K562 treated with DMSO at 1 percent for 24 hours (cell line): ENCODE results near the gene MLN. TPM values are rescaled to one million over a fixed set of nuclear protein-coding genes. Genes with fewer than 3 reads are reported as not detected.

Experiments
- total RNA-seq: library from RNA; unstranded; fragments of 300-600 nt; gene quantifications from 2 replicates; pipeline ENCODE4 v1.2.3, GENCODE V29; 2022; ENCODE audit warnings: low read depth; ENCODE audit not compliant: insufficient read depth

MLN gene
- total RNA-seq, result not detected in 2 replicates

GRCh38 chr6:33803571-33804053 lies at the start of gene MLN:
MLN (minus strand) TSS chr6:33804003; CDS start chr6:33801163, 2,840 bp downstream.

DNA sequence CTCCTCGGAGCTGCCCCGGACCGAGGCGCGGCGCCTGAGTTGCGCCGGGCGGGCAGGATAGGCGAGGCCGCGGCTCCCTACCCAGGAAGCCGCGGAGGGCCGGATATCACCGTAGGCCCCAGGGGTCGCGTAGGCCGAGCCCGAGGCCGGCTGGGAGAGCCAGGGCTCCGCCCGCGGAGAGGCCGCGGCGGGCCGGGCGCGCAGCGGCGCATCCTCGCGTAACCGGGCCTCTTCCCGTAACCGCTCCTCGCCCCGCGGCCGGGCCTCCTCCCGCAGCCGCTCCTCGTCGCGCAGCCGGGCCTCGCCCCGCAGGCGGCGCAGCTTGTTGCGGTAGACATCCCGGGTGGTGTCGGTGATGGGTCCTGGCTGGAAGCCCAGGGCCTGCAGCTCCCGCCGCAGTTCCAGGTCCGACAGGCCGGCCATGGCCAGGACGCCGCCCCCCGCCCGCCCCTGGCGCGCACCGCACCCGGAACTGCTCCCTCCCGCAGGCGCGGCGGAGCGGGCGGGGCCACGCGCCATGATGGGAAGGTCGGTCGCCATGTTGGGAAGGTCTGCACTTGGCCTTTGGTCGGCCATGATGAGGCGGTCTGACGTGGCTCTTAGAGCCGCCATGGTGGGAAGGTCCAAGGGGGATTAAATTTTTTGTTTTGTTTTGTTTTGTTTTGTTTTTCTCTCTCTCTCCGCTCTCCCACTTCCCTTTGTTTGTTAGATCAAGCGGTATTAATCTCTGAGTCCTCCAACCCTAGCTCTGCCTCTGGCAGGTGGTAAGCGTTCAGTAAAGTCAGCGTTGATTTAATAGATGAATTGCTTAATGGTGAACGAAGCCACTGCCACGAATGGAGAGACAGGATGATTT lies 14.9 kb downstream of the MLN start, which contains the start of gene LEMD2:
Gene LEMD2 (minus strand): TSS at position 437 of the 856 bp plus-strand sequence. CDS start 14 bp downstream, at position 423.

DNA sequence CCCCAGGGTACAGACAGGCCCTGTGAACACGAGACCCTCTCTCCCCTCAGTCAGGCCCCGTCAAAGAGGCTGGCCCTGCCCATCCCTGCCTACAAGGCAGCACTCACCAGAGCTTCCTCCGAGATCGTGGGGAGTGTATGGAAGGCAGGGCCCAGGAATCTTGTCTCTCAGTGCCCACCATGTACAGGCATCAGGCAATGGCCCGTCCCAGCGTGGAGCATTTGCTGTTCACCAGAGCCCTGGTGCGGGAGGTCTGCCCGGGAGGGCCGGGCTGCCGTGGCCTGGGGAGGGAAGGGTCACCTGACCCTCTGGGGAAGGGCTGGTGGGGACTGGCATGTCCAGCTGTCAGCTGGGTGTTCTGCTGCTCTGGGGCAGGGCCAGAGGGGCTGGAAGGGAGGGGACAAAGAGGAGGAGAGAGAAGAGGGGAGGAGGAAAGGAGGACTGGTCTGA lies 57.1 kb downstream of the MLN start, which contains the start of gene IP6K3:
Gene IP6K3 (minus strand): TSS at position 255 of the 450 bp plus-strand sequence. CDS start 11,429 bp downstream, outside the sequence.

Other genes starting within 250 kb of the MLN start
- gene BAK1, start 223.7 kb downstream of the MLN start, total RNA-seq, result 33.3 and 36.6 TPM in 2 replicates
- gene ITPR3, start 182.7 kb downstream of the MLN start, total RNA-seq, result 17.1 and 18.9 TPM in 2 replicates
- 64.5 and 93.6 TPM in 2 replicates for gene UQCC2, start 92.3 kb downstream of the MLN start, total RNA-seq
- not detected in 2 replicates for gene IP6K3, start 57.1 kb downstream of the MLN start, total RNA-seq
- 68.6 and 71.9 TPM in 2 replicates for gene LEMD2, start 14.9 kb downstream of the MLN start, total RNA-seq